Neural progenitor cell (in vitro differentiated cells): ENCODE measurements around the gene MYOM1. TPM values are rescaled to one million over a fixed set of nuclear protein-coding genes. Genes with fewer than 3 reads are reported as not detected.
"Not testable (repeated sequence)": the region's sequence is repeated elsewhere in the genome, so short reads cannot be mapped to it uniquely, and the experiment has no call there.

Experiments used
- DNase-seq: peaks from one replicate; pipeline ENCODE4 v3.0.0-alpha.2; 2016; ENCODE audit warnings: low spot score
- H2AFZ ChIP-seq: fragments of 200-600 bp; sonication (generic); replicated peaks from 2 replicates; pipeline ENCODE4 v1.6.1; 2016; ENCODE audit warnings: antibody characterized with exemption
- H3F3A ChIP-seq: fragments of 200-600 bp; sonication (generic); 2 replicates; pipeline ENCODE4 v1.6.1; 2016; ENCODE audit warnings: antibody characterized with exemption, low read depth
- H3K27ac ChIP-seq: fragments of 200-600 bp; sonication (generic); 2 replicates; pipeline ENCODE4 v1.5.1; 2016; ENCODE audit warnings: mild to moderate bottlenecking
- H3K27me3 ChIP-seq: fragments of 200-600 bp; sonication (generic); 2 replicates; pipeline ENCODE4 v1.6.1; 2016; ENCODE audit warnings: mild to moderate bottlenecking, moderate library complexity
- H3K36me3 ChIP-seq: fragments of 200-600 bp; sonication (generic); 2 replicates; pipeline ENCODE4 v1.5.1; 2016
- H3K4me1 ChIP-seq: fragments of 200-600 bp; sonication (generic); 2 replicates; pipeline ENCODE4 v1.6.1; 2016; ENCODE audit warnings: mixed run types
- H3K4me2 ChIP-seq: fragments of 200-600 bp; sonication (generic); 2 replicates; pipeline ENCODE4 v1.6.1; 2016
- H3K4me3 ChIP-seq: fragments of 200-600 bp; sonication (generic); 2 replicates; pipeline ENCODE4 v1.5.1; 2016
- H3K79me2 ChIP-seq: fragments of 200-600 bp; sonication (generic); 2 replicates; pipeline ENCODE4 v1.6.1; 2016; ENCODE audit warnings: low read depth
- H3K9ac ChIP-seq: fragments of 200-600 bp; sonication (generic); 2 replicates; pipeline ENCODE4 v1.6.1; 2016
- H3K9me3 ChIP-seq: fragments of 200-600 bp; sonication (generic); 2 replicates; pipeline ENCODE4 v1.5.1; 2016; ENCODE audit warnings: low read depth
- H4K20me1 ChIP-seq: fragments of 200-600 bp; sonication (generic); 2 replicates; pipeline ENCODE4 v1.6.1; 2016; ENCODE audit warnings: low read depth
- H3K27ac Mint-ChIP-seq: 3 replicates; pipeline ENCODE4 v1.8.0; 2021; ENCODE audit warnings: mixed read lengths
- H3K27me3 Mint-ChIP-seq: 2 replicates; pipeline ENCODE4 v1.8.0; 2022; ENCODE audit warnings: low read depth, mild to moderate bottlenecking, inconsistent platforms, moderate library complexity, mixed read lengths; ENCODE audit not compliant: insufficient read depth
- H3K36me3 Mint-ChIP-seq: 3 replicates; pipeline ENCODE4 v1.8.0; 2021; ENCODE audit warnings: mixed read lengths
- H3K4me1 Mint-ChIP-seq: 3 replicates; pipeline ENCODE4 v1.8.0; 2021; ENCODE audit warnings: mixed read lengths
- H3K4me3 Mint-ChIP-seq: 3 replicates; pipeline ENCODE4 v1.8.0; 2021; ENCODE audit warnings: mild to moderate bottlenecking, moderate library complexity, mixed read lengths
- H3K9me3 Mint-ChIP-seq: 3 replicates; pipeline ENCODE4 v1.8.0; 2020; ENCODE audit warnings: mixed read lengths
- EZH2 ChIP-seq: fragments of 200-600 bp; sonication (generic); IDR thresholded peaks from 2 replicates; pipeline ENCODE4 v1.6.1; 2017; ENCODE audit warnings: antibody characterized with exemption, mild to moderate bottlenecking, moderate library complexity
- EZH2phosphoT487 ChIP-seq: fragments of 200-600 bp; sonication (generic); IDR thresholded peaks from 2 replicates; pipeline ENCODE4 v1.6.1; 2017; ENCODE audit warnings: antibody characterized with exemption
- small RNA-seq: library from RNA; depleted of rRNA; stranded (forward); fragments of <200 nt; gene quantifications from one replicate; pipeline ENCODE3, GENCODE V24; 2015
- total RNA-seq: library from RNA; depleted of rRNA; stranded (reverse); fragments of >200 nt; gene quantifications from 2 replicates; pipeline ENCODE4 v1.2.3, GENCODE V29; 2015; ENCODE audit warnings: low replicate concordance
- TF ChIP-seq, protein P1 (sequence below): fragments of 200-600 bp; sonication (generic); IDR thresholded peaks from 2 replicates; pipeline ENCODE4 v1.5.1; 2017; ENCODE audit warnings: antibody characterized with exemption, mild to moderate bottlenecking

Gene MYOM1
- total RNA-seq, 1 donor from 2014 or later = 0.45 TPM

- DNase-seq = no peak
- Histone ChIP-seq H3K27me3 (no peaks in the 10 kb centered on the region), H3K9ac (no peak overlapping the region), H3F3A (peaks cover 15% of the 10 kb centered on the region), H3K4me3 (no peak overlapping the region), H4K20me1 (no peaks in the 10 kb centered on the region), H3K4me1 (peaks cover 22% of the 10 kb centered on the region), H3K4me2 (no peak overlapping the region), H2AFZ (no peak overlapping the region), H3K79me2 (no peaks in the 10 kb centered on the region), H3K27ac (no peak overlapping the region), H3K9me3 (no peaks in the 10 kb centered on the region), H3K36me3 (no peaks in the 10 kb centered on the region)
- H3K36me3 Mint-ChIP-seq = no peaks in the 10 kb centered on the region
- H3K4me3 Mint-ChIP-seq = no peak overlapping the region
- H3K9me3 Mint-ChIP-seq = peaks cover 2% of the 10 kb centered on the region
- no peak overlapping the region for H3K27ac Mint-ChIP-seq
- TF ChIP-seq, protein P1, sequence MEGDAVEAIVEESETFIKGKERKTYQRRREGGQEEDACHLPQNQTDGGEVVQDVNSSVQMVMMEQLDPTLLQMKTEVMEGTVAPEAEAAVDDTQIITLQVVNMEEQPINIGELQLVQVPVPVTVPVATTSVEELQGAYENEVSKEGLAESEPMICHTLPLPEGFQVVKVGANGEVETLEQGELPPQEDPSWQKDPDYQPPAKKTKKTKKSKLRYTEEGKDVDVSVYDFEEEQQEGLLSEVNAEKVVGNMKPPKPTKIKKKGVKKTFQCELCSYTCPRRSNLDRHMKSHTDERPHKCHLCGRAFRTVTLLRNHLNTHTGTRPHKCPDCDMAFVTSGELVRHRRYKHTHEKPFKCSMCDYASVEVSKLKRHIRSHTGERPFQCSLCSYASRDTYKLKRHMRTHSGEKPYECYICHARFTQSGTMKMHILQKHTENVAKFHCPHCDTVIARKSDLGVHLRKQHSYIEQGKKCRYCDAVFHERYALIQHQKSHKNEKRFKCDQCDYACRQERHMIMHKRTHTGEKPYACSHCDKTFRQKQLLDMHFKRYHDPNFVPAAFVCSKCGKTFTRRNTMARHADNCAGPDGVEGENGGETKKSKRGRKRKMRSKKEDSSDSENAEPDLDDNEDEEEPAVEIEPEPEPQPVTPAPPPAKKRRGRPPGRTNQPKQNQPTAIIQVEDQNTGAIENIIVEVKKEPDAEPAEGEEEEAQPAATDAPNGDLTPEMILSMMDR = no peak
- no peak for TF ChIP-seq EZH2phosphoT487
- TF ChIP-seq EZH2 = no peak
- H3K27me3 Mint-ChIP-seq = peaks cover 5% of the 10 kb centered on the region
- peaks cover 30% of the 10 kb centered on the region for H3K4me1 Mint-ChIP-seq
These were observed 194.2 kb downstream of the MYOM1 start for GRCh38 chr18:3025544-3025943.

DNA sequence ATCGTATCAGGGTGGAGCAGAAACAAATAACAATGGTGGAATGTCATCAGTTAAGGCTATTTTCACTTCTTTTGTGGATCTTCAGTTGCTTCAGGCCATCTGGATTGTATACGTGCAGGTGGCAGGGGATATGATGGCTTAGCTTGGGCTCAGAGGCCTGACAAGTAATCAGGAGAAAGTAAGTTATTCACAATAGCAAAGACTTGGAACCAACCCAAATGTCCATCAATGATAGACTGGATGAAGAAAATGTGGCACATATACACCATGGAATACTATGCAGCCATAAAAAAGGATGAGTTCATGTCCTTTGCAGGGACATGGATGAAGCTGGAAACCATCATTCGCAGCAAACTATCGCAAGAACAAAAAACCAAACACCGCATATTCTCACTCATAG lies 196.2 kb downstream of the MYOM1 start:
- not testable (repeated sequence) for H3K9ac ChIP-seq, H2AFZ ChIP-seq, DNase-seq, H3K9me3 ChIP-seq, H3K9me3 Mint-ChIP-seq, H3K36me3 ChIP-seq, H3K27me3 Mint-ChIP-seq, H3K27ac ChIP-seq, H3K36me3 Mint-ChIP-seq, H3K27ac Mint-ChIP-seq, H3K4me3 ChIP-seq, H3K79me2 ChIP-seq, H4K20me1 ChIP-seq, H3K4me2 ChIP-seq, H3K4me3 Mint-ChIP-seq, H3K27me3 ChIP-seq
- peaks cover 10% of the 10 kb centered on the region for H3F3A ChIP-seq
- H3K4me1 Mint-ChIP-seq = peaks cover 24% of the 10 kb centered on the region
- peaks cover 12% of the 10 kb centered on the region for H3K4me1 ChIP-seq

Small RNAs within 50 kb of the gene (small RNA-seq; reads per million reads assigned to genes)
- gene RF00156 = not detected
- not detected for gene RNU7-25P

Other genes starting within 250 kb of the MYOM1 start
- 32.1 and 35.5 TPM in 2 replicates for gene LPIN2, start 206.8 kb downstream of the MYOM1 start, total RNA-seq
- 222 and 365 TPM in 2 replicates for gene MYL12A, start 27.8 kb upstream of the MYOM1 start, total RNA-seq
- gene MYL12B, start 42.2 kb upstream of the MYOM1 start, total RNA-seq = 127 and 152 TPM in 2 replicates
- 260 and 261 TPM in 2 replicates for gene TGIF1, start 230.2 kb upstream of the MYOM1 start, total RNA-seq